ENCODE results near the gene RABL2B.

DNA sequence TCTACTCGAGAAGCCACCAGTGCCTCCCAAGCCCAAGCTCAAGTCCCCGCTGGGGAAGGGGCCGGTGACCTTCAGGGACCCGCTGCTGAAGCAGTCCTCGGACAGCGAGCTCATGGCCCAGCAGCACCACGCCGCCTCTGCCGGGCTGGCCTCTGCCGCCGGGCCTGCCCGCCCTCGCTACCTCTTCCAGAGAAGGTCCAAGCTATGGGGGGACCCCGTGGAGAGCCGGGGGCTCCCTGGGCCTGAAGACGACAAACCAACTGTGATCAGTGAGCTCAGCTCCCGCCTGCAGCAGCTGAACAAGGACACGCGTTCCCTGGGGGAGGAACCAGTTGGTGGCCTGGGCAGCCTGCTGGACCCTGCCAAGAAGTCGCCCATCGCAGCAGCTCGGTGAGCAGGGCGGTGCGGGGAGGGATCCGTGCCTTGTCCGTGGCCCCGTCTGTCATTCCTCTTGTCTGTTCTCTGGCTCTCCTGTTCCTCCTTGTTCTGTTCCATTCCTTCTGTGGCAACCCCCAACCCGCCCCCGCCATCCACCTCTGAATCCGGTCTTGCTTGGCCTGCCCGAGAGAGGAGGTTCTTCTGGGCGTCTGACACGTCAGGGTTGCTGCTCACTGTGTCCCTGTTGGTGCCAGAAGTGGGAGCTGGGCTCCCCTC is 61.3 kb downstream of the RABL2B start:
- TF ChIP-seq, protein P1, sequence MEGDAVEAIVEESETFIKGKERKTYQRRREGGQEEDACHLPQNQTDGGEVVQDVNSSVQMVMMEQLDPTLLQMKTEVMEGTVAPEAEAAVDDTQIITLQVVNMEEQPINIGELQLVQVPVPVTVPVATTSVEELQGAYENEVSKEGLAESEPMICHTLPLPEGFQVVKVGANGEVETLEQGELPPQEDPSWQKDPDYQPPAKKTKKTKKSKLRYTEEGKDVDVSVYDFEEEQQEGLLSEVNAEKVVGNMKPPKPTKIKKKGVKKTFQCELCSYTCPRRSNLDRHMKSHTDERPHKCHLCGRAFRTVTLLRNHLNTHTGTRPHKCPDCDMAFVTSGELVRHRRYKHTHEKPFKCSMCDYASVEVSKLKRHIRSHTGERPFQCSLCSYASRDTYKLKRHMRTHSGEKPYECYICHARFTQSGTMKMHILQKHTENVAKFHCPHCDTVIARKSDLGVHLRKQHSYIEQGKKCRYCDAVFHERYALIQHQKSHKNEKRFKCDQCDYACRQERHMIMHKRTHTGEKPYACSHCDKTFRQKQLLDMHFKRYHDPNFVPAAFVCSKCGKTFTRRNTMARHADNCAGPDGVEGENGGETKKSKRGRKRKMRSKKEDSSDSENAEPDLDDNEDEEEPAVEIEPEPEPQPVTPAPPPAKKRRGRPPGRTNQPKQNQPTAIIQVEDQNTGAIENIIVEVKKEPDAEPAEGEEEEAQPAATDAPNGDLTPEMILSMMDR (IDR thresholded peaks at IDR 0.05; ENCODE audit: poor library complexity), result no peak
- no peak for TF ChIP-seq EZH2 (IDR thresholded peaks at IDR 0.05; ENCODE audit: borderline replicate concordance)
- TF ChIP-seq EZH2phosphoT487 (IDR thresholded peaks at IDR 0.05; ENCODE audit: low read depth, severe bottlenecking, unreplicated experiment), result no peak
